ENCODE measurements around the gene RGSL1.
A peak's percentile ranks its signal among the peaks of the same experiment; 100 is the strongest.

The RGSL1 gene

GRCh38 chr1:182586380-182586779, 136.4 kb downstream of the RGSL1 start:
- Mint-ChIP-seq H3K9me3 (no peaks in the 10 kb centered on the region), H3K36me3 (ENCODE audit: insufficient read depth) (peaks cover 37% of the 10 kb centered on the region), H3K27ac (ENCODE audit: low read depth) (no peak overlapping the region), H3K4me3 (peak overlapping the region; percentile 66), H3K4me1 (peaks cover 68% of the 10 kb centered on the region), H3K27me3 (no peaks in the 10 kb centered on the region)
- DNase-seq (ENCODE audit: low spot score in 2 of 2) = no peak
- ATAC-seq (replicated peaks; ENCODE audit: extremely low read depth, poor library complexity, severe bottlenecking) = no peak

DNA sequence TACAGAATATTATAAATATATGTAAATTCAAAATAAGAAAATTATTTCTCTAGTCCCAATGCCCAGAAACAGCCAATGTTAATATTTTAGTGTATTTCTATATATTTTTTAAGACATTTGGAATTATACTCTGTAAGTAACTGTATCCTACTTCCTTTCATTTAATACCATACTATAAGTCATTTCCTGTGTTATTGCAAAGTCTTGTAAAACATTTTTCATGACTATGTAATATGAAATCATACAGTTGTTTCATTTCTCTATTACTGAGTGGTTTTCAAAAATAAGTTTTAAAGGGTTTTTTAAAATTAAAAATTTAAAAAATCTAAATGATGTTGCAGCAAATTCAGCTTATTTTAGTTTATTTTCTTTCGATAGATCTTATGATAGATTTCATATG, 137.1 kb downstream of the RGSL1 start:
- Mint-ChIP-seq H3K4me1 (peaks cover 66% of the 10 kb centered on the region), H3K4me3 (no peak overlapping the region), H3K9me3 (no peaks in the 10 kb centered on the region), H3K27ac (ENCODE audit: low read depth) (no peak overlapping the region), H3K36me3 (ENCODE audit: insufficient read depth) (peaks cover 30% of the 10 kb centered on the region), H3K27me3 (no peaks in the 10 kb centered on the region)
- no peak for DNase-seq (ENCODE audit: low spot score in 2 of 2)
- ATAC-seq (replicated peaks; ENCODE audit: extremely low read depth, poor library complexity, severe bottlenecking) = no peak

DNA sequence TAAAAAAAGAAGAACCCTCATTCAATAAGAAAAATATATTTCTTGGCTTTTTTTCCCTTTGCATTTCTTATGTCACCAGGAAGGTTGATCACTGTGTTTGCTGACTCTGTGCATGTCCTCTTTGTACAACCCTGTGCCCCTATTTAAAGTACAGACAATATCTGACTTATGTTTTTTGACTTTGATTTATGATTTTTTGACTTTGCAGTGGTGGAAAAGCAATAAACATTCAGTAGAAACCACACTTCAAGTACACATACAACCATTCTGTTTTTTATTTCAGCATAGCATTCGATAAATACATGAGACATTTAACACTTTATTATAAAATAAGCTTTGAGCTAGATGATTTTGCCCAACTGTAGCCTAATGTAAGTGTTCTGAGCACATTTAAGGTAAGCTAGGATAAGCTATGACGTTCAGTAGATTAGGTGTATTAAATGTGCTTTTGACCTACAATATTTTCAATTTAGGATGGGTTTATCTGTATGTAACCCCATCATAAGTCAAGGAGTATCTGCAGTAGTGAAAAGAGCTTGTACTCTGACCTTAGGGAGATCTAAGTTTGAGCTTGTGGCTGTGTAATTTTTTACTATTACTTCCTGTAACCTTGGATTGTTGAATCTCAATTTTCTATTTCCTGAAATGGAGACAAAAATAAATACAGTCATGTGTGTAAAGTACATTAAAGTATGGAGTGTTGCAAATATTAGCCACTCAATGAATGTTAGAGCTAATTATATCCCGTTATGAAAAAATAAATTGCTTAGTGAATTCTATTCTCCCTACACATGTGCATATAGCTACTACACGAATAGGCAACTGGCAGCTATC, 137.9 kb downstream of the RGSL1 start:
- Mint-ChIP-seq H3K27ac (ENCODE audit: low read depth) (peak overlapping the region; percentile 100), H3K27me3 (no peaks in the 10 kb centered on the region), H3K4me1 (peaks cover 58% of the 10 kb centered on the region), H3K4me3 (peak overlapping the region; percentile 100), H3K36me3 (ENCODE audit: insufficient read depth) (peaks cover 24% of the 10 kb centered on the region), H3K9me3 (no peaks in the 10 kb centered on the region)
- no peak for DNase-seq (ENCODE audit: low spot score in 2 of 2)
- ATAC-seq (replicated peaks; ENCODE audit: extremely low read depth, poor library complexity, severe bottlenecking) = peak; percentile 21

GRCh38 chr1:182588500-182589396, 138.8 kb downstream of the RGSL1 start, which contains the start of gene RNASEL:
RNASEL (minus strand) TSS chr1:182589256; CDS start chr1:182586806, 2,450 bp downstream.
- Mint-ChIP-seq H3K9me3 (no peaks in the 10 kb centered on the region), H3K4me1 (peaks cover 49% of the 10 kb centered on the region), H3K27ac (ENCODE audit: low read depth) (peak within 1 kb of the TSS; percentile 100), H3K36me3 (ENCODE audit: insufficient read depth) (peaks cover 19% of the 10 kb centered on the region), H3K4me3 (peak within 1 kb of the TSS; percentile 100), H3K27me3 (no peaks in the 10 kb centered on the region)
- ATAC-seq (replicated peaks; ENCODE audit: extremely low read depth, poor library complexity, severe bottlenecking) = peak; percentile 87
- DNase-seq (ENCODE audit: low spot score in 2 of 2) = peak in 1 of 2 donors; percentile 36

DNA sequence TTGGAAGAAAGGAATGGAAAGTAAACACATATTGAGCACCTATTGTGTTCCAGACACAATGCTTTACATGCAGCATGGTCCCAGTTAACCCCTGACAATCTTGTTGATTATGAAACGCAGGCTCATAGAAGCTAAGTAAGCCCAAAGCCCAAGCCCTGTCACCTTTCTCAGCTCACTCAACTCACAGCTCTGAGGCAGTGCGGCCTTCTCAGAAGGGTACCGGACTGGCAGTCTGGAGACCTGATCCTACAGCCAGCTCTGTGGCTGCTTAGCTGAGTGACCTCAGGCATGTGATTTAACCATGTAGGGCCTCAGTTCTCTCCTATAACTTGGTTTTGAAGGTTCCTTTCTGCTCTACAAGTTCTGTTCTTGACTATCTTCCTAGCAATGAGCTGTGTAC, 139.6 kb downstream of the RGSL1 start:
- Mint-ChIP-seq H3K27me3 (no peaks in the 10 kb centered on the region), H3K9me3 (no peaks in the 10 kb centered on the region), H3K4me3 (peak overlapping the region; percentile 100), H3K27ac (ENCODE audit: low read depth) (peak overlapping the region; percentile 100), H3K4me1 (peaks cover 42% of the 10 kb centered on the region), H3K36me3 (ENCODE audit: insufficient read depth) (peaks cover 19% of the 10 kb centered on the region)
- no peak for ATAC-seq (replicated peaks; ENCODE audit: extremely low read depth, poor library complexity, severe bottlenecking)
- DNase-seq (ENCODE audit: low spot score in 2 of 2) = no peak

DNA sequence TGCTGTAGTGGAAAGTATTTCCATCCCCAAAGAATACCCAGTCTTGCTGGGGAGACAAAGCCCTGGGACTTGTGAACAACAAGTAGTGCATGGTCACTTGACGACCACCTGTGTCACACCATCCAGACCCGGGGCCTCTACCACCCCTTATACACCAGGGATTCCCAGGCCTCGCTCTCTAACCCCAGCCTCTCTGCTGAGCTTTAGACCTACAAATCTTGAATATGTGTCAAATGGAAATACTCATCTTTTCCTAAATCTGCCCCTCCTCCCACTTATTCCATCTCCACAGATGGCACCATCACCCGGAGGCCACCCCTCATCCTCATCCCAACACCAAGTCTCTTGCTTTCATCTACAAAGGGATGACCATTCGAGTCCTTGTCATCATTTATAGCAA, 140.0 kb downstream of the RGSL1 start:
- DNase-seq (ENCODE audit: low spot score in 2 of 2) (no peak), ATAC-seq (replicated peaks; ENCODE audit: extremely low read depth, poor library complexity, severe bottlenecking) (no peak)
- no peaks in the 10 kb centered on the region for H3K9me3 Mint-ChIP-seq
- peaks cover 38% of the 10 kb centered on the region for H3K4me1 Mint-ChIP-seq
- H3K4me3 Mint-ChIP-seq = peak overlapping the region; percentile 100
- no peaks in the 10 kb centered on the region for H3K27me3 Mint-ChIP-seq
- H3K36me3 Mint-ChIP-seq (ENCODE audit: insufficient read depth) = peaks cover 19% of the 10 kb centered on the region
- H3K27ac Mint-ChIP-seq (ENCODE audit: low read depth) = peak overlapping the region; percentile 100

- ATAC-seq (replicated peaks; ENCODE audit: extremely low read depth, poor library complexity, severe bottlenecking) = no peak
- H3K4me3 Mint-ChIP-seq = no peak overlapping the region
- H3K4me1 Mint-ChIP-seq = no peaks in the 10 kb centered on the region
- no peak overlapping the region for H3K27ac Mint-ChIP-seq (ENCODE audit: low read depth)
- DNase-seq (ENCODE audit: low spot score in 2 of 2) = peak; percentile 37 to 53
- peaks cover 10% of the 10 kb centered on the region for H3K27me3 Mint-ChIP-seq
- H3K9me3 Mint-ChIP-seq = no peaks in the 10 kb centered on the region
- H3K36me3 Mint-ChIP-seq (ENCODE audit: insufficient read depth) = no peaks in the 10 kb centered on the region
These were observed 145.8 kb downstream of the RGSL1 start for GRCh38 chr1:182595641-182596240.

DNA sequence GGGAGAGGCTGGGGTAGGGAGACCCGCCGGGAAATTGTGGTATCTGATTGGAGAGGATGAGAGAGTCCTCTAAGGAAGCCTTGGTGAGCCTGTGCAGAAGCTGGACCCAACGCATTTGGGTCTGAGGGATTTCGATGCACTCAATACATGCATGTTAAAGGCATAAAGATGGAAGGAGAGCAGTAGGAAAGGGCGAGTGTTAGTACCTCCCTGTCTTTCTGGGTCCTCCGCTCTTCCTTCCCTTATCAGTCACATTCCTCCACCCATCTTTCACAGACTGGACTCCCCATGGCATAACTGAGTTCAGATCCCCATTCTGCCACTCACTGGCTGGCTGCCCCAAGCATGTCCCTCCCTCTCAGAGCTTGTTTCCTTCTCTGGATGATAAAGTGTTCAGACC, 147.0 kb downstream of the RGSL1 start:
- Mint-ChIP-seq H3K9me3 (no peaks in the 10 kb centered on the region), H3K36me3 (ENCODE audit: insufficient read depth) (no peaks in the 10 kb centered on the region), H3K4me3 (no peak overlapping the region), H3K27me3 (peaks cover 10% of the 10 kb centered on the region), H3K27ac (ENCODE audit: low read depth) (no peak overlapping the region), H3K4me1 (no peaks in the 10 kb centered on the region)
- ATAC-seq (replicated peaks; ENCODE audit: extremely low read depth, poor library complexity, severe bottlenecking) (no peak), DNase-seq (ENCODE audit: low spot score in 2 of 2) (no peak)

DNA sequence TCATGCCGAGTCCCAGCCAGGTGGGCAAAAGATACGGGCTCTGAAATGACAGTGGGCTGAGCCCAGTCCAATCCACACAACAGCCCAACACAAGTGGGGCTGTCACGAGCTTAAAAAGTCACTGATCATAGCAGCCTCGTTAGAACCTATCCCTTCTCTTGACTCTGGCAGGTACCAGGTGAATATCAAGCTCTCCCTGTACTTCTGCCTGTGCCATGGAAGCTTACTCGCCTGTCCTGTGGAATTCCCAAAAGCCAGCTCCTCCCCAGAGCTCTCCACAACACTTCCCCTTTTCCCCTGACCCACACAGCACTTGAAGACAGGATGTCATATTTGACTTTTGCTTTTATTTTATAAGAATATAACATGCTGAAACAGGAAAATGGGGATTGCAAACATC, 148.3 kb downstream of the RGSL1 start:
- no peaks in the 10 kb centered on the region for H3K4me1 Mint-ChIP-seq

GRCh38 chr1:182599339-182599738, 149.4 kb downstream of the RGSL1 start:
- Mint-ChIP-seq H3K27me3 (peaks cover 10% of the 10 kb centered on the region), H3K4me3 (no peak overlapping the region), H3K9me3 (no peaks in the 10 kb centered on the region), H3K27ac (ENCODE audit: low read depth) (no peak overlapping the region), H3K4me1 (no peaks in the 10 kb centered on the region), H3K36me3 (ENCODE audit: insufficient read depth) (peaks cover 3% of the 10 kb centered on the region)
- ATAC-seq (replicated peaks; ENCODE audit: extremely low read depth, poor library complexity, severe bottlenecking) (no peak), DNase-seq (ENCODE audit: low spot score in 2 of 2) (no peak)

More for the DNA sequence above, 148.3 kb downstream of the RGSL1 start:
- DNase-seq (ENCODE audit: low spot score in 2 of 2) (no peak), ATAC-seq (replicated peaks; ENCODE audit: extremely low read depth, poor library complexity, severe bottlenecking) (no peak)
- H3K9me3 Mint-ChIP-seq = no peaks in the 10 kb centered on the region
- no peaks in the 10 kb centered on the region for H3K36me3 Mint-ChIP-seq (ENCODE audit: insufficient read depth)
- H3K27ac Mint-ChIP-seq (ENCODE audit: low read depth) = no peak overlapping the region
- H3K4me3 Mint-ChIP-seq = no peak overlapping the region
- peaks cover 10% of the 10 kb centered on the region for H3K27me3 Mint-ChIP-seq

- Mint-ChIP-seq H3K27me3 (peaks cover 10% of the 10 kb centered on the region), H3K27ac (ENCODE audit: low read depth) (no peak overlapping the region), H3K4me1 (no peaks in the 10 kb centered on the region), H3K36me3 (ENCODE audit: insufficient read depth) (peaks cover 3% of the 10 kb centered on the region), H3K9me3 (no peaks in the 10 kb centered on the region), H3K4me3 (no peak overlapping the region)
- no peak for ATAC-seq (replicated peaks; ENCODE audit: extremely low read depth, poor library complexity, severe bottlenecking)
- DNase-seq (ENCODE audit: low spot score in 2 of 2) = no peak
These were observed 150.2 kb downstream of the RGSL1 start for GRCh38 chr1:182600036-182600713.

All from central memory CD8-positive, alpha-beta T cell (primary cell).